Measurements from ENCODE around the gene ATP2C2. TPM values are rescaled to one million over a fixed set of nuclear protein-coding genes. Genes with fewer than 3 reads are reported as not detected.

ATP2C2 gene, protein sequence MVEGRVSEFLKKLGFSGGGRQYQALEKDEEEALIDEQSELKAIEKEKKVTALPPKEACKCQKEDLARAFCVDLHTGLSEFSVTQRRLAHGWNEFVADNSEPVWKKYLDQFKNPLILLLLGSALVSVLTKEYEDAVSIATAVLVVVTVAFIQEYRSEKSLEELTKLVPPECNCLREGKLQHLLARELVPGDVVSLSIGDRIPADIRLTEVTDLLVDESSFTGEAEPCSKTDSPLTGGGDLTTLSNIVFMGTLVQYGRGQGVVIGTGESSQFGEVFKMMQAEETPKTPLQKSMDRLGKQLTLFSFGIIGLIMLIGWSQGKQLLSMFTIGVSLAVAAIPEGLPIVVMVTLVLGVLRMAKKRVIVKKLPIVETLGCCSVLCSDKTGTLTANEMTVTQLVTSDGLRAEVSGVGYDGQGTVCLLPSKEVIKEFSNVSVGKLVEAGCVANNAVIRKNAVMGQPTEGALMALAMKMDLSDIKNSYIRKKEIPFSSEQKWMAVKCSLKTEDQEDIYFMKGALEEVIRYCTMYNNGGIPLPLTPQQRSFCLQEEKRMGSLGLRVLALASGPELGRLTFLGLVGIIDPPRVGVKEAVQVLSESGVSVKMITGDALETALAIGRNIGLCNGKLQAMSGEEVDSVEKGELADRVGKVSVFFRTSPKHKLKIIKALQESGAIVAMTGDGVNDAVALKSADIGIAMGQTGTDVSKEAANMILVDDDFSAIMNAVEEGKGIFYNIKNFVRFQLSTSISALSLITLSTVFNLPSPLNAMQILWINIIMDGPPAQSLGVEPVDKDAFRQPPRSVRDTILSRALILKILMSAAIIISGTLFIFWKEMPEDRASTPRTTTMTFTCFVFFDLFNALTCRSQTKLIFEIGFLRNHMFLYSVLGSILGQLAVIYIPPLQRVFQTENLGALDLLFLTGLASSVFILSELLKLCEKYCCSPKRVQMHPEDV
- not detected for total RNA-seq

DNA sequence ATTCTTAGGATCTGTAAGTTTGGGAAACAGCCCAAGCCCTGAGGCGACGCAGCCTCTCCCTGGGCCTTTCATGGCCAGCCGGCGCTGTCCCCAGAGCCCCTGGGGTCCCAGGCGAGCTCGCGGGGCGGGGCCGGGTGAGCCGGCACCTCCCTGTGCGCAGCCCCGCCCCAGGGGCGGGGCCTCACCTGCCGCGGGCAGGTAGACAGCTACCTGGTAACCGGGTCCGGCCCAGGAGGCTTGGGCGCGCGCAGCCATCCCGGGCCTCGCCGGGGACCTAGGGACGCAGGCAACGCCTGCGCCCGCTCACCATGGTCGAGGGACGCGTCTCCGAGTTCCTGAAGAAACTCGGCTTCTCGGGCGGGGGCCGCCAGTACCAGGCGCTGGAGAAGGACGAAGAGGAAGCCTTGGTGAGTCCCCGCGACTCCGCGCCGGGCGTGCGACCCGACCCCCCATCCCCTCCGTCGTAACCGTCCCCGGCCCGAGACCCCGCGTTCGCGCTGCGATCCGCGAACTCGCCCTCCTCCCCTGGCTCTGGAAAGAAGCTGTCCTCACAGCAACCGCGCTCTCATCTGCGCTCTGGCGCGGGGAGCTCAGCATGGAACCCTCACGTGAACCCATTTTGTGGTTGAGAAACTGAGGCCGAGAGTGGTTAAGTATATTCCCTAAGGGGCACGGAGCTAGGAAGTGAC is at the start of gene ATP2C2:
ATP2C2 (plus strand) TSS at position 231 of the 689 bp plus-strand sequence; CDS start at position 309, 78 bp downstream.
- ChIA-PET POLR2A (no interaction called here), CTCF (no interaction called here)
- DNase-seq, result no peak
- Mint-ChIP-seq H3K9me3 (no peaks in the 10 kb centered on the region), H3K36me3 (ENCODE audit: low read depth) (no peaks in the 10 kb centered on the region), H3K4me1 (peaks cover 20% of the 10 kb centered on the region), H3K27ac (no peak within 1 kb of the TSS), H3K27me3 (peaks cover 53% of the 10 kb centered on the region), H3K4me3 (no peak within 1 kb of the TSS)

DNA sequence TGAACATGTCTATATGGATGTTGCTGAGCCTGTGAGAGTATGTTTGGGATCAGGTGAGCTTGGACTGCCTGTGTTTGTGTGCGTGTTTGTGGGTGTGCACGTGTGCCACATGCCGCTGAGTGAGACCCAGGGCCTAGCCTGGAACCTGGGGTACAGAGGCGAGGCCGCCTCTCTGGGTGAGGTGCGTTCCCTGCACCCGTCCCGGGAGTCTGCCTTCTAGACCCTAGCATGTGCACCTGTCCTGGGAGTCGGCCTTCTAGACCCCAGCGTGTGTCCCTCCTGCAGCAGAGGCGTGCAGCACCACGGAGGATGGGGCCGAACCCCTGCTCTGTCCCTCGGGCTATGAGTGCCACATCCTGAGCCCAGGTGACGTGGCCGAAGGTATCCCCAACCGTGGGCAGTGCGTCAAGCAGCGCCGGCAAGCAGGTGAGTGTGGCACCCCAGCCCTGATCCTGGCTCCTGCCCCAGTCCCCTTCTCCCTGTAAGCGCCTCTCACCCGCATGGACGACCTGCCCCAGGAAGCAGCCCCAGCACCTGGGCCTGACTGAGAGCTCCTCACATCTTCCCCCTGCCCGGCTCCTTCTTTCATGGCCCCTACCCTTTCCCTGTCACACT is 49.1 kb upstream of the ATP2C2 start:
- DNase-seq, result no peak
- H3K27ac Mint-ChIP-seq, result no peak overlapping the region
- H3K27me3 Mint-ChIP-seq, result peaks cover 11% of the 10 kb centered on the region
- no peaks in the 10 kb centered on the region for H3K36me3 Mint-ChIP-seq (ENCODE audit: low read depth)
- H3K9me3 Mint-ChIP-seq, result peaks cover 3% of the 10 kb centered on the region
- ChIA-PET POLR2A (no interaction called here), CTCF (no interaction called here)
- no peak overlapping the region for H3K4me3 Mint-ChIP-seq
- no peaks in the 10 kb centered on the region for H3K4me1 Mint-ChIP-seq

DNA sequence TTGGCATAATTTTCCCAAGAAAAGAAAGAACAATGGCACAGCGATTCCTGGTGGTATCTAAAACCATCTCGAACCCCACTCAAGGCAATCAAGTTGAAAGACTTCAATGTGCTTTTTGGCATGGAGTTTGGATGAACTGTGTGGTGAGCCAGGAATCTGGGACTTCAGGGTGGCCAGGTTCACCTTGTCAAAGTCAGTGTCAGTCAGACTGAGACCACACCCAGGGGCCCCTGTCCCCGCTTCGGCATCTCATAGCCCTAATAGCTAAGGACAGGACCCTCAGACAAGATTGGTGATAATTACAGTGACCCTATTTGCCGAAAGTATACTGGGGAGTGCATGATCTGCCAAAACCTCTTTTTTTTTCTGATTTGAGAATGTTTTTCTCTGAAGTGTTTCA is 47.8 kb upstream of the ATP2C2 start:
- Mint-ChIP-seq H3K27ac (no peak overlapping the region), H3K36me3 (ENCODE audit: low read depth) (no peaks in the 10 kb centered on the region), H3K4me1 (no peaks in the 10 kb centered on the region), H3K9me3 (peaks cover 3% of the 10 kb centered on the region), H3K4me3 (no peak overlapping the region), H3K27me3 (peaks cover 4% of the 10 kb centered on the region)
- POLR2A ChIA-PET, result no interaction called here
- DNase-seq, result no peak
- CTCF ChIA-PET, result no interaction called here

DNA sequence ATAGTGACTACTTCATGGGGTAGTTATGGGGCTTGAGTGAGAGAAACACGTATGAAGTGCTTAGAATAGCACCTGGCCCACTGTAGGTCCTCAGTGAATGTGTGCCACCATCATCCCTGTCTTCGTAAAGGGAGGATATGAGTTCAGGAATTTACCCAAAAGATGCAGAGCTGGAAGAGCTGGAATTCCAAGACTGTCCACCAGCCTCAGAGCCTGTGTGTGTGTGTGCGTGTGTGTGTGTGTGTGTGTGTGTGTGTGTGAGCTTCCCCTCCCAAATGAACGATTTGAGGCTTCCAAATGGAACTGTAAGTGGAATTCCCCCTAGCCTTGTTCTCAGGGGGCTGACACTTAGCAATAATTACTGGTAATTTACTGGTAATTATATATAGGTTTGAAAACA is 46.4 kb upstream of the ATP2C2 start:
- peaks cover 3% of the 10 kb centered on the region for H3K9me3 Mint-ChIP-seq
- H3K36me3 Mint-ChIP-seq (ENCODE audit: low read depth), result no peaks in the 10 kb centered on the region
- no peak overlapping the region for H3K4me3 Mint-ChIP-seq
- peaks cover 2% of the 10 kb centered on the region for H3K27me3 Mint-ChIP-seq
- H3K4me1 Mint-ChIP-seq, result no peaks in the 10 kb centered on the region
- CTCF ChIA-PET, result no interaction called here
- H3K27ac Mint-ChIP-seq, result no peak overlapping the region
- POLR2A ChIA-PET, result no interaction called here
- DNase-seq, result no peak

DNA sequence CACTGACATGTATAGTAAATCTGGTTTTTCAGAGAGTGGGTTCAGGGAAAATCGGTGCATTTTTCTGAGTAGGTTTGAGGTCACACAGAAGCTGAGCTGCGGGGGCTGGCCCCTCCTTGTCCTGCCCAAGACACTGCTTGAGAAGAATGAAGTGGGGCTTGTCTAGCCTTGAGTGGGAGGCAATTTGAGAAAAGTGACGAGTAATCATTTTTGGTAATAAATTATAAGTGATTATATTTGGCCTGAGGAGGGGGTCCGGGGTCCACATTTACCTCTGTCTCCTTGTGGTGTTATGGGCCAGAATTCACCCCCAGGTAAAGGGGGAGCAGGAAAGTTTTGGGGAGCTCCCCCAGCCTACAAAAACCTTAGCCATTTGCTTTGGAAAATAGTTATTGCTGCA is 45.6 kb upstream of the ATP2C2 start:
- no peaks in the 10 kb centered on the region for H3K36me3 Mint-ChIP-seq (ENCODE audit: low read depth)
- no peaks in the 10 kb centered on the region for H3K4me1 Mint-ChIP-seq
- no peak for DNase-seq
- H3K27me3 Mint-ChIP-seq, result peaks cover 2% of the 10 kb centered on the region
- ChIA-PET POLR2A (no interaction called here), CTCF (no interaction called here)
- no peak overlapping the region for H3K4me3 Mint-ChIP-seq
- peaks cover 3% of the 10 kb centered on the region for H3K9me3 Mint-ChIP-seq
- H3K27ac Mint-ChIP-seq, result no peak overlapping the region

DNA sequence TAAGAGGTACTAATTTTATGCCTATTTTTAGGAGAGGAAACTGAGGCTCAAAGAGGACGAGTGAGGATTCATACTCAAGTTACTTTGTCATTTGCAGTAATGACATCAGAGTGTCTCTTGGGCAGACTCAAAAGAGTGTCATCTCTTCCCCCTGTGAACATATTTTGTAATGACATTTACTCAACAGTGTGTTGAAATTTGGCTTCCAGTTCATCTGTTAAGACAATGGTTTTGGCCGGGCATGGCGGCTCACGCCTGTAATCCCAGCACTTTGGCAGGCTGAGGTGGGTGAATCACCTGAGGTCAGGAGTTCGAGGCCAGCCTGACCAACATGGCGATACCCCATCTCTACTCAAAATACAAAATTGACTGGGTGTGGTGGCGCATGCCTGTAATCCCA is 44.7 kb upstream of the ATP2C2 start:
- Mint-ChIP-seq H3K36me3 (ENCODE audit: low read depth) (no peaks in the 10 kb centered on the region), H3K9me3 (peaks cover 3% of the 10 kb centered on the region), H3K27ac (no peak overlapping the region), H3K4me3 (no peak overlapping the region), H3K4me1 (no peaks in the 10 kb centered on the region), H3K27me3 (peaks cover 2% of the 10 kb centered on the region)
- ChIA-PET CTCF (no interaction called here), POLR2A (no interaction called here)
- DNase-seq, result no peak

DNA sequence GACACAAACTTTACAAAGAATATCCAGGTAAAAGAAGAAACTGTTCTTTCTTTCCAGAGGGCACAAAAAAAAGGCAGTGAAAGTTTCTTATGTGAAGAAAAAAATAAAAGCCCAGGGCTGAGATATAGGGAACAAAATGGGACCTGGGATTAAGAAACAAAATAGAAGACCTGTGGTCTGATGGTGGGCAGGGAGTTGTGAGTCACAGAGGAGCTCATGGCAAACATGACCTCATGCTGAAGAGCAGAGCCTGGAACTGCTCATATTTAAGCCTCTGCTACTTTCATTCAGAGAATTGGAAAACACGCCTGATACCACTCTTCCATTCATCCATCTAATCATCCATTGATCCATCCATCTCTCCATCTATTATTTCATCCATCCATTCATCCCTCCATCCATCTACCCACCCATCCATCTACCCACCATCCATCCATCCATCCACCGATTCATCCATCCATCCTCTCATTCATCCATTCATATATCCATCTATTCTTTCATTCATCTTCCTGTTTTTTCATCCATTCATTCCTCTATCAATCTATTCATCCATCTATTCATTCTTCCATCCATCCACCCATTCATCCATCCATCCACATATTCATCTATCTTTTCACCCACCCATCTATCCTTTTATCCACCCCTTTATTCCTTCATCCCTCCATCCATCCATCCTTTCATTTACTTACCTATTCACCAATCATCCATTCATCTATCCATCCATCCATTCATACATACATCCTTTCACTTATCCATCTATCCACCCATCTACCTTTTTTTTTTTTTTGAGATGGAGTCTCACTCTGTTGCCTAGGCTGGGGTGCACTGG is 43.7 kb upstream of the ATP2C2 start:
- Mint-ChIP-seq H3K36me3 (ENCODE audit: low read depth) (no peaks in the 10 kb centered on the region), H3K27ac (no peak overlapping the region), H3K4me3 (no peak overlapping the region), H3K27me3 (peaks cover 2% of the 10 kb centered on the region), H3K9me3 (no peaks in the 10 kb centered on the region), H3K4me1 (no peaks in the 10 kb centered on the region)
- no peak for DNase-seq
- POLR2A ChIA-PET, result no interaction called here
- CTCF ChIA-PET, result no interaction called here

DNA sequence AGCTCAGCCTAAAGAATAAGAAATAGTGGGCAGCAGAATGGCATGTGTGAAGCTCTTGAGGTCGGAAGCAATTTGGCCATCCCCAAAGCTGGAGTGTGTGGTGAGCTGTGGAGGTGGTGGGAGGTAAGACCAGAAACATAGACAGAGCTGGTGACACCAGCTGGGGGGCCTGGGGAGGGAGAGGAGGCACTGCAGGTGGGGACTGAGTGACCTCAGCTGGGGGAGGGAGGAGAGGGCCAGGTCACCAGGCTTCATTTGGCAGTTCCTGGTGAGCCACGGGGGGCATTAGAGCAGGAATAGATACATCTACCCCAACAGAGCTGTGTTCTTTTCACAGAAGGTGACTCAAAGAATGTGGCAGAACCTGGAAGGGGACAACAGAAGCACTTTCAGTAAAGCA is 41.8 kb upstream of the ATP2C2 start:
- CTCF ChIA-PET, result no interaction called here

DNA sequence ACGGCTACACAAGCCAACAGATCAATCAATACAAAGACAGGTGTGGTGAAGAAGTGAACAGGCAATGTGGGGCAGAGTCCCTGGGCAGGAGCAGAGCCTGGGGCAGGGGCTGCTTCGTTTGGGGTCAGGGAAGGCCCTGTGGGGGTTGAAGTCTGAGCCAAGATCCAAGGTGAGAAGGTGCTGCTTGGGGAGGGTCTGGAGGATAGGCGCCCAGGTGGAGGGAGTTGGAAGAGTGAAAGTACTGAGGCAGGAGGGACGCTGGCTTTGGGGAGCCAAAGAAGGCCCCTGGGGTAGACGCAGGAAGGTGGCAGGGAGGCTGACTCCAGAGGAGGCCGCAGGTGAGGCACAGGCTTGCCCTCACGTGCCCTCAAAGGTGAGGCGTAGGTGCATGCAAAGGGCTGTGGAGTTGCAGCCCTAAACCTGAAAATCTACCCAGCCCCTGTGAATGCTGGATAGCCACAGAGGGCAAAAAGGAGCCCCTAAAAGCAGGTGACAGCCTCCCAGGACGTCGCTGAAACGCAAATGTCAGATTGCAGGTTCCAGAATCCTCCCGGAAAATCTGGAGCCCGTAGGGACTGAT is 40.3 kb upstream of the ATP2C2 start:
- CTCF ChIA-PET, result no interaction called here
- Mint-ChIP-seq H3K4me1 (no peaks in the 10 kb centered on the region), H3K36me3 (ENCODE audit: low read depth) (no peaks in the 10 kb centered on the region), H3K4me3 (no peak overlapping the region), H3K27me3 (peaks cover 3% of the 10 kb centered on the region), H3K9me3 (no peaks in the 10 kb centered on the region), H3K27ac (no peak overlapping the region)
- POLR2A ChIA-PET, result no interaction called here
- no peak for DNase-seq

More for the DNA sequence above, 41.8 kb upstream of the ATP2C2 start:
- H3K27ac Mint-ChIP-seq, result no peak overlapping the region
- POLR2A ChIA-PET, result no interaction called here
- H3K36me3 Mint-ChIP-seq (ENCODE audit: low read depth), result no peaks in the 10 kb centered on the region
- H3K4me3 Mint-ChIP-seq, result no peak overlapping the region
- H3K9me3 Mint-ChIP-seq, result no peaks in the 10 kb centered on the region
- no peaks in the 10 kb centered on the region for H3K4me1 Mint-ChIP-seq
- H3K27me3 Mint-ChIP-seq, result no peaks in the 10 kb centered on the region
- DNase-seq, result no peak

DNA sequence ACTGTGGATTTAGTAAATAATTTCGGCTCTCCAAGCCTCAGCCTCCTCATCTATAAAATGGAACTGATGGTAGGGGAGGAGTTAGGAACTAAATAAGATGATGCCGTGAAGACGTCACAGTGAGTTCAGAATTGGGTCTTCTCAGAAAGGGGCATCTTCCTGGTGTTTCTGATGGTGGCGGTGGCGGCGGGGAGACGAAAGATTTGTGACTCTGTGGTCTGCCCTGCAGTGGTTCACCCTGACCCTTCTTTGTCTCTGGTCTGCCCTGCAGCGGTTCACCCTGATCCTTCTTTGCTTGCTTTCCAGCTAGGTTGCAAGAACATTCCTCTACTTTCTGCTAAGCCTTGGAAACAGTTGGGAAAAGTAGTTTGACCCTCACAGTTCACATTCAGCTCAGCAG is 39.3 kb upstream of the ATP2C2 start:
- no peak for DNase-seq
- no peaks in the 10 kb centered on the region for H3K9me3 Mint-ChIP-seq
- no peaks in the 10 kb centered on the region for H3K4me1 Mint-ChIP-seq
- H3K36me3 Mint-ChIP-seq (ENCODE audit: low read depth), result no peaks in the 10 kb centered on the region
- CTCF ChIA-PET, result no interaction called here
- H3K27me3 Mint-ChIP-seq, result peaks cover 3% of the 10 kb centered on the region
- no peak overlapping the region for H3K27ac Mint-ChIP-seq
- POLR2A ChIA-PET, result no interaction called here
- no peak overlapping the region for H3K4me3 Mint-ChIP-seq

DNA sequence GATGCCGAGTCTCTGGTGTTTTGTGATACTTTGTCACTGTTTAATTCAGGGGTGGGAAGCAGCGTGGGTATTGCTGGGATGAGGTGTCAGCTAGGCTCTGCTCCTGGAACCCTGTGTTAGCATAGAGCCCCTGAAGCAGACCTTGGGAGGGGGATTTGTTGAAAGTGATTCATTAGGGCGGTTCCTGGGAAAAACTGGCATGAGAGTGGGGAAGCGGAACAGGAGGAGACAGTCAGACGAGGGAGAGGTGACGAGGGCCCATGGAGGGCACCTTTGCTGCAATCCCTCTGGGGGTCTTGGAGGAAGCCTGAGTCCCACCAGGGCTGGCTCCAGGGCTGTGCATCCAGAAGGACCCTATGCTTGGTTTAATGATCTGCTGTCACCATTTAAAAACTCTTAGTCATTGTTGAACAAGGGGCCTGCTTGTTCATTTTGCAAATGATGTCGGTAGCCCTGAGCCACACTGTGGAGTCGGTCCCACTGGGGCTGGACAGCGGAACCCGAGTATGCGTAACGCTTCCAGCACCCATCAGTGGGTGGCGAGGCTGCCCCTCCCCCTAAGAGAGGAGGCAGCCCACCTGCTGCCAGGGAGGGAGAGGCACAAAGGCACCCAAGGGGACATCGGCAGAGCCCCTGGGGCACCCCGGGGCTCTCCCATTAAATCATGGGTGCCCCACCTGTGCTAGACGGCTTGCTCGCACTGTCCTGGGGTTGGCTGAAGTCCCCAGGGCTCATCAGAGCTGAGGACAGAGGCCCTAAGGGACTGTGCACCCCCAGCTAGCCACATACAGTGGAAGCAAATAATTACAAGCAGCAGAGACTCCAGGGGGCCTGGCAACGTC is 38.3 kb upstream of the ATP2C2 start:
- CTCF ChIA-PET, result no interaction called here
- DNase-seq, result no peak
- H3K9me3 Mint-ChIP-seq, result no peaks in the 10 kb centered on the region
- peaks cover 3% of the 10 kb centered on the region for H3K27me3 Mint-ChIP-seq
- H3K4me1 Mint-ChIP-seq, result no peaks in the 10 kb centered on the region
- no peaks in the 10 kb centered on the region for H3K36me3 Mint-ChIP-seq (ENCODE audit: low read depth)
- POLR2A ChIA-PET, result no interaction called here
- H3K27ac Mint-ChIP-seq, result no peak overlapping the region
- H3K4me3 Mint-ChIP-seq, result no peak overlapping the region

DNA sequence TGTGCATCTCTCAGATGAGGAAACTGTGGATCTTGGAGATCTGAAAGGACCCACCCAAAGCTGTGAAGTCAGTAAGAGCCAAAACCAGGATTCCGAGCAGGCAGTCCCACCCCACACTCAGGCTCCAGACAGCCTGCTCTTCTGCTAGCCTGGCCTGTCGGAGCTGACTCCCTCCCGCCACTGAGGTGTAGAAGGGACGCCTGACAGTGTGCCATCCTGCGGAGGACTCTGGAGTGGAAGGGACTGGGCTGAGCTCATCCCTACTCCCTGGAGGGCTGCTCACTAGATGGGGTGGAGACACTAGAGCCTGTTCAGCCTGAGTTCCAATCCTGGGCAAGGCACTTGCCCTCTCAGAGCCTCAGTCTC is 37.7 kb upstream of the ATP2C2 start:
- no peak overlapping the region for H3K4me3 Mint-ChIP-seq
- no peaks in the 10 kb centered on the region for H3K4me1 Mint-ChIP-seq
- ChIA-PET POLR2A (no interaction called here), CTCF (no interaction called here)
- no peak for DNase-seq
- no peaks in the 10 kb centered on the region for H3K36me3 Mint-ChIP-seq (ENCODE audit: low read depth)
- H3K27me3 Mint-ChIP-seq, result peaks cover 3% of the 10 kb centered on the region
- H3K27ac Mint-ChIP-seq, result no peak overlapping the region
- no peaks in the 10 kb centered on the region for H3K9me3 Mint-ChIP-seq

Data from activated CD4-positive, alpha-beta memory T cell treated with anti-CD3 and anti-CD28 coated beads, Interleukin-2, amount 10 ng/mL, durations not matched to agents 7 days and 5 days (primary cell).